A549 (cell line): ENCODE data around the gene CSTF3. TPM values are rescaled to one million over a fixed set of nuclear protein-coding genes. Genes with fewer than 3 reads are reported as not detected.

Experiments used
- ATAC-seq, 2 experiments: fragments of 200-7000 bp in 1 of 2; fragments of >200 bp in 1 of 2; cut with Nextera tagmentation in 1 of 2; cut with Tn5 transposase in 1 of 2; 3 replicates each; pipeline versions ENCODE4 v1.8.0 to v1.9.1; 2018 to 2020; ENCODE audit warnings: mild to moderate bottlenecking in 1 of 2, moderate library complexity in 1 of 2
- CTCF ChIA-PET: fragments of 300-600 bp; sonication (Branson Sonifier 250); formaldehyde crosslinking; extraction: SDS; loops from one replicate; lab custom pipeline; 2021; ENCODE audit warnings: antibody characterized with exemption, inconsistent platforms; lab: Yijun Ruan, JAX
- POLR2A ChIA-PET: fragments of 350-600 bp; formaldehyde crosslinking; extraction: SDS; loops from one replicate; lab custom pipeline; 2021; ENCODE audit warnings: antibody characterized with exemption, inconsistent platforms; lab: Yijun Ruan, JAX
- DNase-seq, 2 experiments: peaks; one replicate each; pipeline versions ENCODE4 v3.0.0 to v3.0.0-alpha.2; 2011 to 2016; ENCODE audit warnings: low read depth in 1 of 2, low spot score in 1 of 2
- FAIRE-seq: peaks from 2 replicates; lab custom pipeline; 2011; peaks lifted over from hg19 to GRCh38; lab: Jason Lieb, UNC
- H3K27ac ChIP-seq, 2 experiments: fragments of >200 bp; sonication (Bioruptor Twin); formaldehyde crosslinking; 3 replicates each; pipeline ENCODE4 v1.5.1; 2016 to 2017
- H3K4me1 ChIP-seq: fragments of >200 bp; sonication (Bioruptor Twin); formaldehyde crosslinking; 3 replicates; pipeline ENCODE4 v1.6.1; 2016
- H3K4me2 ChIP-seq: fragments of >200 bp; sonication (Bioruptor Twin); formaldehyde crosslinking; 3 replicates; pipeline ENCODE4 v1.6.1; 2016
- H3K4me3 ChIP-seq: fragments of >200 bp; sonication (Bioruptor Twin); formaldehyde crosslinking; 3 replicates; pipeline ENCODE4 v1.5.1; 2016
- H3K9me3 ChIP-seq: fragments of >200 bp; sonication (Bioruptor Twin); formaldehyde crosslinking; 3 replicates; pipeline ENCODE4 v1.6.1; 2016
- BHLHE40 ChIP-seq: IDR thresholded peaks from 2 replicates; pipeline ENCODE4 v1.6.1; 2012; ENCODE audit warnings: low read depth, low read length, inconsistent platforms
- CEBPB ChIP-seq, 2 experiments: fragments of >200 bp in 1 of 2; sonication (Bioruptor Twin) in 1 of 2; formaldehyde crosslinking in 1 of 2; IDR thresholded peaks; 2 replicates each; pipeline ENCODE4 v1.6.1; 2012 to 2016
- CHD2 ChIP-seq: fragments of 150-350 bp; IDR thresholded peaks from 2 replicates; pipeline ENCODE4 v1.6.1; 2014; ENCODE audit warnings: low read length; ENCODE audit not compliant: partially characterized antibody
- CHD4 ChIP-seq: fragments of 200-600 bp; sonication (generic); IDR thresholded peaks from 2 replicates; pipeline ENCODE4 v1.6.1; 2016; ENCODE audit warnings: antibody characterized with exemption, mild to moderate bottlenecking, borderline replicate concordance
- FOXS1 ChIP-seq: fragments of 250-450 bp; sonication (Bioruptor Pico); IDR thresholded peaks from 2 replicates; pipeline ENCODE4 v1.5.0; 2020; ENCODE audit warnings: mild to moderate bottlenecking, moderate library complexity
- GATA3 ChIP-seq: IDR thresholded peaks from 2 replicates; pipeline ENCODE4 v1.6.1; 2012; ENCODE audit warnings: borderline replicate concordance
- HEYL ChIP-seq: fragments of 250-450 bp; sonication (Bioruptor Pico); IDR thresholded peaks from 2 replicates; pipeline ENCODE4 v1.8.0; 2021; ENCODE audit warnings: mild to moderate bottlenecking, moderate library complexity
- HOXA7 ChIP-seq: fragments of 250-450 bp; sonication (Bioruptor Pico); IDR thresholded peaks from 2 replicates; pipeline ENCODE4 v1.5.0; 2020; ENCODE audit warnings: mild to moderate bottlenecking, moderate library complexity
- HOXB13 ChIP-seq: fragments of 250-450 bp; sonication (Bioruptor Pico); IDR thresholded peaks from 2 replicates; pipeline ENCODE4 v1.5.0; 2020; ENCODE audit warnings: low read depth, mild to moderate bottlenecking, moderate library complexity
- HOXB5 ChIP-seq: fragments of 250-450 bp; sonication (Bioruptor Pico); IDR thresholded peaks from 2 replicates; pipeline ENCODE4 v1.5.0; 2020; ENCODE audit warnings: mild to moderate bottlenecking, moderate library complexity
- JUN ChIP-seq, 2 experiments: fragments of >200 bp; sonication (Bioruptor Twin); formaldehyde crosslinking; IDR thresholded peaks; 2 replicates in 1 of 2; 3 replicates in 1 of 2; pipeline ENCODE4 v1.6.1; 2016 to 2017
- KDM5A ChIP-seq: fragments of 200-600 bp; sonication (generic); IDR thresholded peaks from 2 replicates; pipeline ENCODE4 v1.6.1; 2016; ENCODE audit warnings: antibody characterized with exemption, mild to moderate bottlenecking
- MAZ ChIP-seq: fragments of 150-350 bp; IDR thresholded peaks from 2 replicates; pipeline ENCODE4 v1.6.1; 2014; ENCODE audit warnings: antibody characterized with exemption, low read depth, low read length, borderline replicate concordance
- POLR2A ChIP-seq: IDR thresholded peaks from 2 replicates; pipeline ENCODE4 v1.6.1; 2012; ENCODE audit warnings: mild to moderate bottlenecking, low read length
- ZC3H11A ChIP-seq: fragments of 450-650 bp; IDR thresholded peaks from 2 replicates; pipeline ENCODE4 v1.6.1; 2014; ENCODE audit warnings: antibody characterized with exemption, mild to moderate bottlenecking
- WGBS: methylation state at CpG from one replicate; pipeline ENCODE4 v1.1.6; 2017; ENCODE audit errors: missing lambda C conversion rate; 5-methylcytosine and 5-hydroxymethylcytosine counted together
- polyA plus RNA-seq, 4 experiments: library from polyadenylated mRNA; depleted of rRNA in 3 of 4; stranded (reverse); fragments of >200 nt; fragmentation: RNase III in 1 of 4; extraction: RNeasy Plus Mini Kit Qiagen cat#74134 plus additional on column Dnase treatment in 1 of 4; gene quantifications; 2 replicates in 3 of 4; 3 replicates in 1 of 4; pipeline ENCODE4 v1.2.3, GENCODE V29; 2011 to 2017
- TF ChIP-seq, protein P1 (sequence below): fragments of 250-450 bp; sonication (Bioruptor Pico); IDR thresholded peaks from 2 replicates; pipeline ENCODE4 v1.5.0; 2021; ENCODE audit warnings: mild to moderate bottlenecking, moderate library complexity, borderline replicate concordance
- TF ChIP-seq, protein P2 (sequence below): fragments of 450-650 bp; IDR thresholded peaks from 2 replicates; pipeline ENCODE4 v1.6.1; 2014; ENCODE audit warnings: antibody characterized with exemption
- TF ChIP-seq, protein P3 (sequence below): fragments of 200-600 bp; sonication (generic); IDR thresholded peaks from 2 replicates; pipeline ENCODE4 v1.6.1; 2016; ENCODE audit warnings: antibody characterized with exemption, mild to moderate bottlenecking, moderate library complexity
- TF ChIP-seq, protein P4 (sequence below): IDR thresholded peaks from 2 replicates; pipeline ENCODE4 v1.6.1; 2012
- TF ChIP-seq, protein P5 (sequence below): fragments of 150-350 bp; IDR thresholded peaks from 2 replicates; pipeline ENCODE4 v1.6.1; 2014; ENCODE audit warnings: low read depth, mild to moderate bottlenecking, low read length

The CSTF3 gene
- polyA plus RNA-seq, 2 of the 4 experiments (the other 2 are of a cell fraction), result 53.2 to 53.9 TPM

DNA sequence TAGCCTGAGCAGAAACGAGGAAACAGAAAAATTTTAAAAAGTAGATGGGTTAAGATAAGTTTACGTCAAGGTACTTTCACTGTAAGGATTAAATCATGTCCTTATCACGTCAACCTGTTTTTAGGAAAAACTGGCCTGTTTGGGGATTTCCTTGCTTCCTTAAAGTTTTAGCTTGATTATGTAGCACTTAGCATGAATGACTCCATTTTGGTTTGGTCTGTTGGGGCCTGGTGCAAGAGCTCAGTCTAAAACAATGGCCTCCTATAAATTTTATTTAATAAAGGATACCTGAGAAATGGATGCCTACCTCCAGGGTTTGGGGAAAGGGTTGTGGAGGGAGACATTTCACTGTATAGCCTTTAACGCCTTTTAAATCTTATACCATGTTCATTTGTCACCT, 33.2 kb upstream of the CSTF3 start:
- ChIA-PET CTCF (no interaction called here), POLR2A (no interaction called here)
- no peaks in the 10 kb centered on the region for H3K9me3 ChIP-seq
- no peak for FAIRE-seq
- 71% methylated on average over 4 of the region's 4 CpGs for WGBS
- H3K4me1 ChIP-seq, result no peaks in the 10 kb centered on the region
- no peak overlapping the region for H3K4me2 ChIP-seq
- no peak overlapping the region for H3K27ac ChIP-seq
- no peak overlapping the region for H3K4me3 ChIP-seq
- TF ChIP-seq GATA3 (no peak), JUN (IDR thresholded peaks at IDR 0.05) (no peak), FOXS1 (CRISPR knock-in tag) (no peak), POLR2A (no peak), HOXA7 (CRISPR knock-in tag) (no peak)
- TF ChIP-seq, protein P1, sequence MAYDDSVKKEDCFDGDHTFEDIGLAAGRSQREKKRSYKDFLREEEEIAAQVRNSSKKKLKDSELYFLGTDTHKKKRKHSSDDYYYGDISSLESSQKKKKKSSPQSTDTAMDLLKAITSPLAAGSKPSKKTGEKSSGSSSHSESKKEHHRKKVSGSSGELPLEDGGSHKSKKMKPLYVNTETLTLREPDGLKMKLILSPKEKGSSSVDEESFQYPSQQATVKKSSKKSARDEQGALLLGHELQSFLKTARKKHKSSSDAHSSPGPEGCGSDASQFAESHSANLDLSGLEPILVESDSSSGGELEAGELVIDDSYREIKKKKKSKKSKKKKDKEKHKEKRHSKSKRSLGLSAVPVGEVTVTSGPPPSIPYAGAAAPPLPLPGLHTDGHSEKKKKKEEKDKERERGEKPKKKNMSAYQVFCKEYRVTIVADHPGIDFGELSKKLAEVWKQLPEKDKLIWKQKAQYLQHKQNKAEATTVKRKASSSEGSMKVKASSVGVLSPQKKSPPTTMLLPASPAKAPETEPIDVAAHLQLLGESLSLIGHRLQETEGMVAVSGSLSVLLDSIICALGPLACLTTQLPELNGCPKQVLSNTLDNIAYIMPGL (CRISPR knock-in tag), result no peak
- TF ChIP-seq, protein P2, sequence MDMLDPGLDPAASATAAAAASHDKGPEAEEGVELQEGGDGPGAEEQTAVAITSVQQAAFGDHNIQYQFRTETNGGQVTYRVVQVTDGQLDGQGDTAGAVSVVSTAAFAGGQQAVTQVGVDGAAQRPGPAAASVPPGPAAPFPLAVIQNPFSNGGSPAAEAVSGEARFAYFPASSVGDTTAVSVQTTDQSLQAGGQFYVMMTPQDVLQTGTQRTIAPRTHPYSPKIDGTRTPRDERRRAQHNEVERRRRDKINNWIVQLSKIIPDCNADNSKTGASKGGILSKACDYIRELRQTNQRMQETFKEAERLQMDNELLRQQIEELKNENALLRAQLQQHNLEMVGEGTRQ, result no peak
- TF ChIP-seq, protein P3, sequence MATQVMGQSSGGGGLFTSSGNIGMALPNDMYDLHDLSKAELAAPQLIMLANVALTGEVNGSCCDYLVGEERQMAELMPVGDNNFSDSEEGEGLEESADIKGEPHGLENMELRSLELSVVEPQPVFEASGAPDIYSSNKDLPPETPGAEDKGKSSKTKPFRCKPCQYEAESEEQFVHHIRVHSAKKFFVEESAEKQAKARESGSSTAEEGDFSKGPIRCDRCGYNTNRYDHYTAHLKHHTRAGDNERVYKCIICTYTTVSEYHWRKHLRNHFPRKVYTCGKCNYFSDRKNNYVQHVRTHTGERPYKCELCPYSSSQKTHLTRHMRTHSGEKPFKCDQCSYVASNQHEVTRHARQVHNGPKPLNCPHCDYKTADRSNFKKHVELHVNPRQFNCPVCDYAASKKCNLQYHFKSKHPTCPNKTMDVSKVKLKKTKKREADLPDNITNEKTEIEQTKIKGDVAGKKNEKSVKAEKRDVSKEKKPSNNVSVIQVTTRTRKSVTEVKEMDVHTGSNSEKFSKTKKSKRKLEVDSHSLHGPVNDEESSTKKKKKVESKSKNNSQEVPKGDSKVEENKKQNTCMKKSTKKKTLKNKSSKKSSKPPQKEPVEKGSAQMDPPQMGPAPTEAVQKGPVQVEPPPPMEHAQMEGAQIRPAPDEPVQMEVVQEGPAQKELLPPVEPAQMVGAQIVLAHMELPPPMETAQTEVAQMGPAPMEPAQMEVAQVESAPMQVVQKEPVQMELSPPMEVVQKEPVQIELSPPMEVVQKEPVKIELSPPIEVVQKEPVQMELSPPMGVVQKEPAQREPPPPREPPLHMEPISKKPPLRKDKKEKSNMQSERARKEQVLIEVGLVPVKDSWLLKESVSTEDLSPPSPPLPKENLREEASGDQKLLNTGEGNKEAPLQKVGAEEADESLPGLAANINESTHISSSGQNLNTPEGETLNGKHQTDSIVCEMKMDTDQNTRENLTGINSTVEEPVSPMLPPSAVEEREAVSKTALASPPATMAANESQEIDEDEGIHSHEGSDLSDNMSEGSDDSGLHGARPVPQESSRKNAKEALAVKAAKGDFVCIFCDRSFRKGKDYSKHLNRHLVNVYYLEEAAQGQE, result no peak
- TF ChIP-seq, protein P4, sequence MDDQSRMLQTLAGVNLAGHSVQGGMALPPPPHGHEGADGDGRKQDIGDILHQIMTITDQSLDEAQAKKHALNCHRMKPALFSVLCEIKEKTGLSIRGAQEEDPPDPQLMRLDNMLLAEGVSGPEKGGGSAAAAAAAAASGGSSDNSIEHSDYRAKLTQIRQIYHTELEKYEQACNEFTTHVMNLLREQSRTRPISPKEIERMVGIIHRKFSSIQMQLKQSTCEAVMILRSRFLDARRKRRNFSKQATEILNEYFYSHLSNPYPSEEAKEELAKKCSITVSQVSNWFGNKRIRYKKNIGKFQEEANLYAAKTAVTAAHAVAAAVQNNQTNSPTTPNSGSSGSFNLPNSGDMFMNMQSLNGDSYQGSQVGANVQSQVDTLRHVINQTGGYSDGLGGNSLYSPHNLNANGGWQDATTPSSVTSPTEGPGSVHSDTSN, result no peak
- TF ChIP-seq, all 56 proteins: peak for 0
- DNase-seq (no peak), ATAC-seq (no peak)

DNA sequence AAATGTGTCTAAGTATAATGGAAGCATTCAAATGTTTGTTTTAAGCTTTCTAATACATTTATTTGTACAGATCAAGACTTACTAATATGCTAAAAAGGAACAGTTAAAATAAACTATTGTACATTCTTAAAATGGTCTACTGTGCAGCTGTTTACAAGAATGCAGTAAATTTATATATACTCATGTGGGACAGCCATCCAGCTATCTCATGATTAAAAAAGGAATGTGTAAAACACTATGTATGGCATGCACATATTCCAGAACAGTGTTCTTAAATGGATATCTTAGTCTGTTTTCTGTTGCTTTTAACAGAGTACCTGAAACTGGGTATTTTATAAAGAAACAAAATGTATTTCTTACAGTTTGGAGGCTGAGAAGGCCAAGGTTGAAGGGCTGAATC, 30.2 kb upstream of the CSTF3 start:
- POLR2A ChIA-PET, result no interaction called here
- CTCF ChIA-PET, result no interaction called here
- FAIRE-seq, result no peak

More for the DNA sequence above, 30.2 kb upstream of the CSTF3 start:
- H3K9me3 ChIP-seq, result no peaks in the 10 kb centered on the region
- no peak overlapping the region for H3K4me3 ChIP-seq
- no peaks in the 10 kb centered on the region for H3K4me1 ChIP-seq
- H3K27ac ChIP-seq, result no peak overlapping the region
- no peak for ATAC-seq
- TF ChIP-seq CHD2 (no peak), HEYL (CRISPR knock-in tag) (no peak), ZC3H11A (no peak), CHD4 (no peak), HOXB13 (CRISPR knock-in tag) (no peak), FOXS1 (CRISPR knock-in tag) (no peak), BHLHE40 (no peak), HOXB5 (no peak), CEBPB (IDR thresholded peaks at IDR 0.05) (no peak), MAZ (no peak), KDM5A (no peak)
- TF ChIP-seq, protein P5, sequence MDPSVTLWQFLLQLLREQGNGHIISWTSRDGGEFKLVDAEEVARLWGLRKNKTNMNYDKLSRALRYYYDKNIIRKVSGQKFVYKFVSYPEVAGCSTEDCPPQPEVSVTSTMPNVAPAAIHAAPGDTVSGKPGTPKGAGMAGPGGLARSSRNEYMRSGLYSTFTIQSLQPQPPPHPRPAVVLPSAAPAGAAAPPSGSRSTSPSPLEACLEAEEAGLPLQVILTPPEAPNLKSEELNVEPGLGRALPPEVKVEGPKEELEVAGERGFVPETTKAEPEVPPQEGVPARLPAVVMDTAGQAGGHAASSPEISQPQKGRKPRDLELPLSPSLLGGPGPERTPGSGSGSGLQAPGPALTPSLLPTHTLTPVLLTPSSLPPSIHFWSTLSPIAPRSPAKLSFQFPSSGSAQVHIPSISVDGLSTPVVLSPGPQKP, result no peak
- TF ChIP-seq, protein P4, result no peak
- H3K4me2 ChIP-seq, result no peak overlapping the region
- no peak for DNase-seq
